Raji (cell line): ENCODE results near the gene ANXA4.
A peak's percentile ranks its signal among the peaks of the same experiment; 100 is the strongest.

Experiments used
- POLR2A ChIP-seq: IDR thresholded peaks from 2 replicates; pipeline ENCODE4 v1.6.1; 2011; ENCODE audit warnings: low read depth, low read length, control low read depth; ENCODE audit not compliant: insufficient read depth

Gene ANXA4

GRCh38 chr2:69798909-69799526 lies 57.1 kb downstream of the ANXA4 start:
- no peak for TF ChIP-seq POLR2A

DNA sequence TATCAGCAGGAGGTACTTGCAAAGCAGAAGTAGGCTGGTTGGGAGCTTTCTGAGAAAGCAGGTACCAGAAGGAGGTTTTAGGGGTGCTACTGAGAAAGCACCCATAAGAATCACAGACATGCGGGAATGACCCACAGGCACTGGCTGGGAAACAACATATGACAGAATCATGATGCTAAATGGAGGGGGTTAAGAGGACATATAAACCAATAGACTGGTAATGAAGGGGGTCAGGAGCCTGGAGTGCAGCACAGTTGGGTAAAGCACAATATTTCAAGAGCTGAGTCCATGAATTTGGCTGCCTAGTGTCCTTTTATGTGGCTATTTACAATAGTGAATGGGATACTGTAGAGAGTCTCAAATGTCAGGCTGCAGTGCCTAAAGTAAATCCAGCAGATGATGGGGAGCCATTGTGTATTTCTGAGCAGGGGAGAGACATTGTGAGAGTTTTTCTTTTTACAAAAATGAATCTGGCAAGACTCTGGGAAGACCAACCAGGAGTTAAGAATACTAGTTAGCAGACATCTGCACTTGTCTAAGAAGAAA lies 59.9 kb downstream of the ANXA4 start:
- TF ChIP-seq POLR2A, result no peak

DNA sequence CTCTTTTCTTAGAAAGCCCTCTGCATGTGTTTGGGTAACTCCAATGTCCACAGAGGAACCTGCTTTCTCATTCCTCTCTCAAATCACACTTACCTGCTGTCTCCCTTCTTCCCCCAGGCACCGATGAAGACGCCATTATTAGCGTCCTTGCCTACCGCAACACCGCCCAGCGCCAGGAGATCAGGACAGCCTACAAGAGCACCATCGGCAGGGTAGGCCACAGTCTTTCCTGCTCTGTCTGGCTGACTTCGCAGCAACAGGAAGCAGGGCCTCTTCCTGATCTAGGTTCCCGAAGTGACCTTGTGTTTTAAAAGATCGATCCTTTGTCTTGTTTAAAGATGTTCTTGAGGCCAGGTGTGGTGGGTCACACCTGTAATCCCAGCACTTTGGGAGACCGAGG lies 62.5 kb downstream of the ANXA4 start:
- no peak for TF ChIP-seq POLR2A

DNA sequence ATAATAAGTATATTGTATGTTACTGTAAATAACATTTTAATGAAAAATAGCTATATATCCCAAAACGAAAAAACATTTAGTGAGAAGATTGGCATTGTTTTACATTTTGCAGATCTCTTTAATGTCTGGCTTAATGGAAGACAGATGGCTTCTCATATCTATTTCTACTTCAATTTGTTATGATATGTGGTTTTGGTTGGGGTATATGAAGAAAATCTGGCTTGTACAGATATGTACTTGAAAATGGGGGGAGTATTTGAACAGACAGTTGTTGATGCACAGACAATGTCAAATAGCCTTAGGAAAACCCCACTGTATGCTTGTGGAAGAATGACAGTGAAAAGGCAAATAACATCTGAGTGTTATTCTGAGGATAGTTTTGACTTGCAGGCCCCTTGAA lies 64.0 kb downstream of the ANXA4 start:
- no peak for TF ChIP-seq POLR2A

- TF ChIP-seq POLR2A, result no peak
These were observed 66.0 kb downstream of the ANXA4 start for GRCh38 chr2:69807821-69808540.

GRCh38 chr2:69810550-69810949 lies 68.6 kb downstream of the ANXA4 start:
- TF ChIP-seq POLR2A, result no peak

- TF ChIP-seq POLR2A, result no peak
These were observed 69.1 kb downstream of the ANXA4 start for GRCh38 chr2:69811018-69811417.

DNA sequence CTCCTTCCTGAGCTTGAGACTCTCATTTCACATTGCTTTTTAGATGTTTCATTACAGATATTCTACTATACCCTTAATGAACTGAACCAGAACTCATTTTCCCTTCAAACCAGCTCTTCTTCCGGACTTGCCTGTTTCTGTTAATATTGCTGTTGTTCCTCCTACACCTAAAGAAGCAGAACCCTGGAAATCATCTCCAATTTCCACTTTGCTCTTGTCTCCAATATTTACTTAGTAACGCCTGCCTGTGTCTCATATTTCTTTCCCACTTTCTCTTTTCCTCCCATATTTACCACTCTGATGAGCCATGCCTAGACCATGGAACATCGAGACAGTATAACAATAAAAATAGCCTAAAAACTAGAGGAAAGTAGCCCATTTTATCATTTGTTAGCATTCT lies 69.7 kb downstream of the ANXA4 start:
- no peak for TF ChIP-seq POLR2A

GRCh38 chr2:69815717-69816116 lies 73.8 kb downstream of the ANXA4 start:
- no peak for TF ChIP-seq POLR2A

- TF ChIP-seq POLR2A, result no peak
These were observed 75.1 kb downstream of the ANXA4 start for GRCh38 chr2:69816923-69817542.

GRCh38 chr2:69817729-69818501 lies 76.0 kb downstream of the ANXA4 start:
- no peak for TF ChIP-seq POLR2A

DNA sequence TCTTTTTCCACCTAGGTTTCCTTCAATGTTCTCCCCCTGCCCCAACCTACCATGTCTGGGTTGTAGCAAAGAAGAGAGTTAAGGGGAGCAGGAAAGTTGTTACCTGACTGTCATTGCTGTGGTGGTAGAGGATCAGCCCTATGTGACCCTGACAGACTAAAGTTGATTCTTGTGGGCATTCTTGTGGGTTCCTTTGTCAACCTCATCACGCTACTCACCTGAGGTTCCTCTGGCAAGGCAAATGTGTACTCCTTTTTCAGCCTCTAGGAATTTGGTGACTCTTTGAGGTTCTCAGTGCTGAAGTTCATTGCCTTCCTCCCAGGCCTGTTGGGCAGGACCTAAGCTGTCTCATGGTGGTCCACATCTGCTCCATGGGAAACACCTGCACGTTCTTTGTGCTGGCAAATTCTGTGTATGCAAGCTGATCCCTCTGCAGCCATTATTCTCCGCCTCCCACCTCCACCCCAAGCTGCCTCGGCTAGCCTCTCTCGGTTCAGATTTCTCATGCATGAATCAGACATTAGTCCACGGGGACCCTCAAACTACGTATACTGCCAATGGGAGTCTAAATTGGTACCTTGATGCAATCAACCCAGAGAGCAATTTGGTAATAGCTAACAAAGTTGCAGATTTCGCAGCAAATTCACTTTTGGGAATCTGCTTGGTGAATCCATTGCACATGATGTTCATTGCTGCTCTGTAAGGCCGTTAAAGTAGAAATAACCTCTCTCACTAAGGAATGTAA lies 86.0 kb downstream of the ANXA4 start:
- no peak for TF ChIP-seq POLR2A

GRCh38 chr2:69828938-69829255 lies 87.0 kb downstream of the ANXA4 start:
- no peak for TF ChIP-seq POLR2A

GRCh38 chr2:69829256-69830044 lies 87.5 kb downstream of the ANXA4 start, which contains the start of gene GMCL1:
Gene GMCL1, plus strand, starts transcription at chr2:69829660. Its CDS starts 233 bp downstream, at chr2:69829893.
- peak; percentile 95 for TF ChIP-seq POLR2A
